Measurements from ENCODE around the gene HDAC6.

DNA sequence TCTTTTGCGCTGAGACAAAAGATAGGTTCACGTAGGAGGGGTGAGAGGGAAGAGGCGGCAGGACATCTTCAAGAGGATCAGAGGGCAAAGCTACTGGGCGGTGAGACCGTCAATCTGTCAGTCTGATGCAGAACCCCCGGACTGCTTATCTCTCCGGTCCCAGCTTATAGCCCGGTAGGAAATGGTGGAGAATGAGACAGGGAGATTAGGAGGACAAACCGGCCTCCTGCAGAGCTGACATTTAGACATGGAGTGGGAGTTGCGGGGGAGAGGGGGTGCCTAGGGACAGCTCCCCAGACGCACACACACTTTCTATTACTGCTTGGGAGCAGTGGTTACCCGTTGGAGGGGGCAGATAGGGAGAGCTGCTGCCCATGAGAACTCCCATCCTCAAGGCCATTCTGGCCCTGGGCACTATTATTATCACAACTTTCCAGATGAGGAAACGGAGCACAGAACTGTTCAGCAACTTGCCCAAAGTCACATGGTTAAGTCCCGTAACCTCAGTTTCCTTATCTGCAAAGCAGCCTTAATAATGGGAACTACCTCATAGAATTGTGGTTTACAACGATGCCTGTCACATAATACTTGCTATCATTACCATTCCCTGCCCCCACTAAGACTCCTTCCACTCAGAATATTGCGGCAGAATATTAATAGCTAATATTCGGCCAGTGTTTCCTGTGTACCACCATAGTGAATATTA, 1.1 kb upstream of the HDAC6 start:
- TF ChIP-seq, protein P1, sequence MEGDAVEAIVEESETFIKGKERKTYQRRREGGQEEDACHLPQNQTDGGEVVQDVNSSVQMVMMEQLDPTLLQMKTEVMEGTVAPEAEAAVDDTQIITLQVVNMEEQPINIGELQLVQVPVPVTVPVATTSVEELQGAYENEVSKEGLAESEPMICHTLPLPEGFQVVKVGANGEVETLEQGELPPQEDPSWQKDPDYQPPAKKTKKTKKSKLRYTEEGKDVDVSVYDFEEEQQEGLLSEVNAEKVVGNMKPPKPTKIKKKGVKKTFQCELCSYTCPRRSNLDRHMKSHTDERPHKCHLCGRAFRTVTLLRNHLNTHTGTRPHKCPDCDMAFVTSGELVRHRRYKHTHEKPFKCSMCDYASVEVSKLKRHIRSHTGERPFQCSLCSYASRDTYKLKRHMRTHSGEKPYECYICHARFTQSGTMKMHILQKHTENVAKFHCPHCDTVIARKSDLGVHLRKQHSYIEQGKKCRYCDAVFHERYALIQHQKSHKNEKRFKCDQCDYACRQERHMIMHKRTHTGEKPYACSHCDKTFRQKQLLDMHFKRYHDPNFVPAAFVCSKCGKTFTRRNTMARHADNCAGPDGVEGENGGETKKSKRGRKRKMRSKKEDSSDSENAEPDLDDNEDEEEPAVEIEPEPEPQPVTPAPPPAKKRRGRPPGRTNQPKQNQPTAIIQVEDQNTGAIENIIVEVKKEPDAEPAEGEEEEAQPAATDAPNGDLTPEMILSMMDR (conservative IDR thresholded peaks at IDR 0.05; ENCODE audit: low read depth, low read length): no peak
- TF ChIP-seq EZH2 (IDR thresholded peaks at IDR 0.05; ENCODE audit: borderline replicate concordance, low read depth, low read length, poor library complexity, severe bottlenecking): no peak

Measured in A673 (cell line).